ENCODE results near the gene SLC35G2. TPM values are rescaled to one million over a fixed set of nuclear protein-coding genes. Genes with fewer than 3 reads are reported as not detected.
"Not testable (repeated sequence)": the region's sequence is repeated elsewhere in the genome, so short reads cannot be mapped to it uniquely, and the experiment has no call there.

SLC35G2 gene
- total RNA-seq, 4 donors from 2014 or later: 1.9 to 2.8 (median 2.7) TPM; not detected in 1

GRCh38 chr3:136860541-136860940, 41.6 kb downstream of the SLC35G2 start:
- TF ChIP-seq, protein P1, sequence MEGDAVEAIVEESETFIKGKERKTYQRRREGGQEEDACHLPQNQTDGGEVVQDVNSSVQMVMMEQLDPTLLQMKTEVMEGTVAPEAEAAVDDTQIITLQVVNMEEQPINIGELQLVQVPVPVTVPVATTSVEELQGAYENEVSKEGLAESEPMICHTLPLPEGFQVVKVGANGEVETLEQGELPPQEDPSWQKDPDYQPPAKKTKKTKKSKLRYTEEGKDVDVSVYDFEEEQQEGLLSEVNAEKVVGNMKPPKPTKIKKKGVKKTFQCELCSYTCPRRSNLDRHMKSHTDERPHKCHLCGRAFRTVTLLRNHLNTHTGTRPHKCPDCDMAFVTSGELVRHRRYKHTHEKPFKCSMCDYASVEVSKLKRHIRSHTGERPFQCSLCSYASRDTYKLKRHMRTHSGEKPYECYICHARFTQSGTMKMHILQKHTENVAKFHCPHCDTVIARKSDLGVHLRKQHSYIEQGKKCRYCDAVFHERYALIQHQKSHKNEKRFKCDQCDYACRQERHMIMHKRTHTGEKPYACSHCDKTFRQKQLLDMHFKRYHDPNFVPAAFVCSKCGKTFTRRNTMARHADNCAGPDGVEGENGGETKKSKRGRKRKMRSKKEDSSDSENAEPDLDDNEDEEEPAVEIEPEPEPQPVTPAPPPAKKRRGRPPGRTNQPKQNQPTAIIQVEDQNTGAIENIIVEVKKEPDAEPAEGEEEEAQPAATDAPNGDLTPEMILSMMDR (IDR thresholded peaks at IDR 0.05): no peak
- no peak for TF ChIP-seq POLR2A (IDR thresholded peaks at IDR 0.05)
- H3K9me3 ChIP-seq: no peaks in the 10 kb centered on the region
- no peaks in the 10 kb centered on the region for H3K36me3 ChIP-seq
- peak overlapping the region in 3 of 4 donors; percentile 59 to 91 (median 84) for H3K4me3 ChIP-seq
- peaks cover 0 to 9% (median 0%) of the 10 kb centered on the region in 4 donors for H3K4me1 ChIP-seq
- DNase-seq: no peak
- H3K27me3 ChIP-seq: no peaks in the 10 kb centered on the region
- H3K27ac ChIP-seq: peak overlapping the region in 1 of 4 donors; percentile 89

GRCh38 chr3:136861890-136862616, 43.1 kb downstream of the SLC35G2 start, which contains the start of gene NCK1:
Gene NCK1, plus strand, starts transcription at chr3:136862208. Its CDS starts 65,794 bp downstream, at chr3:136928002.
- H3K4me3 ChIP-seq: peak within 1 kb of the TSS; percentile 59 to 91 (median 76)
- H3K27me3 ChIP-seq: no peaks in the 10 kb centered on the region
- peaks cover 0 to 9% (median 0%) of the 10 kb centered on the region in 4 donors for H3K4me1 ChIP-seq
- peak; percentile 80 to 95 for TF ChIP-seq POLR2A (IDR thresholded peaks at IDR 0.05)
- TF ChIP-seq, protein P1 (IDR thresholded peaks at IDR 0.05): peak in 3 of 6 experiments; percentile 12 to 17 (median 17)
- no peaks in the 10 kb centered on the region for H3K36me3 ChIP-seq
- H3K27ac ChIP-seq: peak within 1 kb of the TSS; percentile 86 to 94 (median 90)
- H3K9me3 ChIP-seq: no peaks in the 10 kb centered on the region
- DNase-seq: peak; percentile 99 to 100 (median 99)

DNA sequence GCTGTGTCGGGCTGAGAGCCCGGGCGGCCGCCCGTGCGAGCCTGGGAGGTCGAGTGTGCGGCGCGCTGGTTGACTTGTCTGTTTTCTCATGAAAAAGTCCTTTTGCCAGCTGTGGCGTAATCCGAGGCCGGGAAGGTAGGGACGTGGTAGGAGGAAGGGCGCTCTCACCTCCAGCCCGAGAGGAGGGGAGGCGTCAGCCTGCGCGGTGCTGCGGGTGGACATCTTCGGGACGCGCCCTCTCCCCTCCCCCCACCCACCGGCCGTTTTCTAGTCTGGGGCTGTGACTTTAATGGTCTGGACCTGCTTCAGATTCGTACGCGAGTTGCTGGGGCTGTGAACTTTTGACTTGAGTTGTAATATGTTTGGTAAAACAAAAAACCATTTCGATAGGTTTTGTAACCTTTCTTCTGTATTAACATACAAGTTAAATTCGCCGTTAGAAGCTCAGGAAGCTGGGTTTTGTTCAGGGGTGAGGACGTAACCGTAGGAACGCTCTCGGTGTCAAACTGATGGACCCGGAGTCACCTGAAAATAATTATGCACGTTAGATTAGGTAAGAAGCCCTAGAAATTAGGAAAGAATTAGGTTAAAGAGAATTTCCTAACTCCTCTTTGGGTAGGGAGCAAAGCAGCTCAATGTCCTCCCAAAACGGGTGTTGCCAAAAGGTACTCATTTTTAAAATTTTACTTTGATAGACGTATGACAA, 43.8 kb downstream of the SLC35G2 start:
- Histone ChIP-seq H3K9me3 (no peaks in the 10 kb centered on the region), H3K27ac (peak overlapping the region; percentile 86 to 94 (median 90)), H3K4me3 (peak overlapping the region; percentile 59 to 91 (median 76)), H3K4me1 (peaks cover 0 to 9% (median 0%) of the 10 kb centered on the region in 4 donors), H3K36me3 (no peaks in the 10 kb centered on the region), H3K27me3 (no peaks in the 10 kb centered on the region)
- no peak for TF ChIP-seq POLR2A (IDR thresholded peaks at IDR 0.05)
- TF ChIP-seq, protein P1 (IDR thresholded peaks at IDR 0.05): no peak
- peak; percentile 37 to 74 (median 74) for DNase-seq

DNA sequence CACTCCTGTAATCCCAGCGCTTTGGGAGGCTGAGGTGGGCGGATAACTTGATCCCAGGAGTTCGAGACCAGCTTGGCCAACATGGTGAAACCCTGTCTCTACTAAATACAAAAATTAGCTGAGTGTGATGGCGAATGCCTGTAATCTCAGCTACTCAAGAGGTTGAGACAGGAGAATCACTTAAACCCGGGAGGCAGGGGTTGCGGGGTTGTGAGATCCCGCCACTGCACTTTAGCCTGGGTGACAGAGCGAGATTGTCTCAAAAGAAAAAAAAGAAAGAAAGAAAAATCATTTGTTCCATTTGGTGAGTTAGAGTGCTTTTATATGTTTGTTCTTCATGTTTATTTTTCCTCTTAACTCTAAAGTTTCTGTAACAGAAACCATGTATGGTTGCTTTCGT, 50.4 kb downstream of the SLC35G2 start:
- TF ChIP-seq, protein P1 (IDR thresholded peaks at IDR 0.05): no peak
- no peak for TF ChIP-seq POLR2A (IDR thresholded peaks at IDR 0.05)
- Histone ChIP-seq H3K9me3 (no peaks in the 10 kb centered on the region), H3K27ac (no peak overlapping the region), H3K4me3 (no peak overlapping the region), H3K36me3 (peaks cover 0 to 12% (median 0%) of the 10 kb centered on the region in 3 donors), H3K27me3 (no peaks in the 10 kb centered on the region), H3K4me1 (no peaks in the 10 kb centered on the region)
- DNase-seq: no peak

- H3K27ac ChIP-seq, H3K9me3 ChIP-seq, H3K27me3 ChIP-seq, DNase-seq, H3K4me3 ChIP-seq, H3K4me1 ChIP-seq: not testable (repeated sequence)
- H3K36me3 ChIP-seq: peaks cover 0 to 12% (median 0%) of the 10 kb centered on the region in 3 donors
These were observed 53.3 kb downstream of the SLC35G2 start for GRCh38 chr3:136872258-136872657.

DNA sequence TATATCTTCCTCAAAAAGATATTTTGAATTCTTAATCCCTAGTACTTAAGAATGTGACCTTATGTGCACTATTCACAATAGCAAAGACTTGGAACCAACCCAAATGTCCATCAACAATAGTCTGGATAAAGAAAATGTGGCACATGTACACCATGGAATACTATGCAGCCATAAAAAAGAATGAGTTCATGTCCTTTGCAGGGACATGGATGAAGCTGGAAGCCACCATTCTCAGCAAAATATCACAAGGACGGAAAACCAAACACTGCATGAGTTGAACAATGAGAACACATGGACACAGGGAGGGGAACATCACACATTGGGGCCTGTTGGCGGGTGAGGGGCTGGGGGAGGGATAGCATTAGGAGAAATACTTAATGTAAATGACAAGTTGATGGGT, 60.6 kb downstream of the SLC35G2 start:
- DNase-seq, H3K9me3 ChIP-seq, H3K27me3 ChIP-seq, H3K36me3 ChIP-seq, H3K4me1 ChIP-seq, H3K4me3 ChIP-seq, H3K27ac ChIP-seq: not testable (repeated sequence)

Data from Peyer's patch (tissue), 4 donors.